ENCODE results near the gene PTPRU.

DNA sequence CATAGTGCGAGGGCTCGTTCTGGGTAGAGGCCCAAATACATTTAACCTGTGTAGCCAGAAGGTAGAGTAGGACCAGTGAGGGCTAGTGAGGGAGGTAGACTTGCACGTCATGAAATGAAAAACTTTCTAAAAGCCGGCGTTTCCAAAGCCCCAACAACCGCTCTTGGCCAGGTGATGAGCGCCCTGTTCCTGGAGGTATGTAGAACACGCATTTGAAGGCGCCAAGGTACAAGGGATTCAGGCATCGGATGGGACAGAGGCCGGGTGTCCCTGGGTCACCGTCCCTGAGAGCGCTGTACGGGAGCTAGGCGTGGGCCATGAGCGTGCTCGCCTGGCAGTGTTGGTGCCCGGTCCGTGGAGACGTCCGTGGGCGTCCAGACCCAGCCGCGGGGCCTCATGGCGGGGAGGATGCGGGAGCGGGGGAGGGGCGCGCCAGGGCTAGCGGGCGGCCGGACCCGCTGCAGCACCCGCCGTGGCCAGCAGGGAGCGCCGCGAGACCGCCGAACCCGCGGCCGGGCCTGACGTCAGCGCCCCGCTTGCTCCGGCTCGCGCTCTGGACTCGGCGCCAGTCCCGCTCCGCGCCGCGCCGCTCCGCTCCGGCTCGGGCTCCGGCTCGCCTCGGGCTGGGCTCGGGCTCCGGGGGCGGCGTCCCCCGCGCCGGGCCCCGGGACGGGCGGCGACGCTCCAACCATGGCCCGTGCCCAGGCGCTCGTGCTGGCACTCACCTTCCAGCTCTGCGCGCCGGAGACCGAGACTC, at the start of gene PTPRU:
- TF ChIP-seq, protein P1, sequence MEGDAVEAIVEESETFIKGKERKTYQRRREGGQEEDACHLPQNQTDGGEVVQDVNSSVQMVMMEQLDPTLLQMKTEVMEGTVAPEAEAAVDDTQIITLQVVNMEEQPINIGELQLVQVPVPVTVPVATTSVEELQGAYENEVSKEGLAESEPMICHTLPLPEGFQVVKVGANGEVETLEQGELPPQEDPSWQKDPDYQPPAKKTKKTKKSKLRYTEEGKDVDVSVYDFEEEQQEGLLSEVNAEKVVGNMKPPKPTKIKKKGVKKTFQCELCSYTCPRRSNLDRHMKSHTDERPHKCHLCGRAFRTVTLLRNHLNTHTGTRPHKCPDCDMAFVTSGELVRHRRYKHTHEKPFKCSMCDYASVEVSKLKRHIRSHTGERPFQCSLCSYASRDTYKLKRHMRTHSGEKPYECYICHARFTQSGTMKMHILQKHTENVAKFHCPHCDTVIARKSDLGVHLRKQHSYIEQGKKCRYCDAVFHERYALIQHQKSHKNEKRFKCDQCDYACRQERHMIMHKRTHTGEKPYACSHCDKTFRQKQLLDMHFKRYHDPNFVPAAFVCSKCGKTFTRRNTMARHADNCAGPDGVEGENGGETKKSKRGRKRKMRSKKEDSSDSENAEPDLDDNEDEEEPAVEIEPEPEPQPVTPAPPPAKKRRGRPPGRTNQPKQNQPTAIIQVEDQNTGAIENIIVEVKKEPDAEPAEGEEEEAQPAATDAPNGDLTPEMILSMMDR (conservative IDR thresholded peaks at IDR 0.05; ENCODE audit: low read depth, low read length) = peak; percentile 56
- TF ChIP-seq EZH2 (IDR thresholded peaks at IDR 0.05; ENCODE audit: low read length, unreplicated experiment) = no peak
- TF ChIP-seq EZH2phosphoT487 (IDR thresholded peaks at IDR 0.05; ENCODE audit: borderline replicate concordance, low read length) = no peak
